Astrocyte of the spinal cord (primary cell): ENCODE measurements around the gene LRRC31.

Experiments used
- DNase-seq: peaks from one replicate; pipeline ENCODE4 v3.0.0; 2011; ENCODE audit warnings: low read depth, low spot score
- H3K4me3 ChIP-seq: 2 replicates; pipeline ENCODE4 v1.5.1; 2011; ENCODE audit warnings: low read depth, mild to moderate bottlenecking, low read length, moderate library complexity
- CTCF ChIP-seq: IDR thresholded peaks from 2 replicates; pipeline ENCODE4 v1.5.1; 2012; ENCODE audit warnings: low read depth, mild to moderate bottlenecking, low read length, inconsistent platforms
- in situ Hi-C: cut with HindIII; loops from 2 replicates; pipeline ENCODE4 v1.10.0; 2017; ENCODE audit warnings: low sequenced_read_pairs

The LRRC31 gene

GRCh38 chr3:169880576-169881250, 11.0 kb upstream of the LRRC31 start:
- no peak for TF ChIP-seq CTCF
- in situ Hi-C loops = no loop called here
- no peak for DNase-seq
- H3K4me3 ChIP-seq = no peak overlapping the region

- DNase-seq = no peak
- in situ Hi-C loops = no loop called here
- H3K4me3 ChIP-seq = no peak overlapping the region
- no peak for TF ChIP-seq CTCF
These were observed 10.3 kb upstream of the LRRC31 start for GRCh38 chr3:169879845-169880575.

GRCh38 chr3:169879013-169879557, 9.3 kb upstream of the LRRC31 start:
- DNase-seq = no peak
- TF ChIP-seq CTCF = no peak

GRCh38 chr3:169871129-169871886, 1.6 kb upstream of the LRRC31 start:
- H3K4me3 ChIP-seq = no peak overlapping the region
- in situ Hi-C loops = no loop called here
- no peak for TF ChIP-seq CTCF
- no peak for DNase-seq

More at GRCh38 chr3:169879013-169879557, 9.3 kb upstream of the LRRC31 start:
- in situ Hi-C loops = no loop called here
- H3K4me3 ChIP-seq = no peak overlapping the region

GRCh38 chr3:169868369-169868768, 1.4 kb downstream of the LRRC31 start:
- in situ Hi-C loops = no loop called here
- no peak for DNase-seq
- H3K4me3 ChIP-seq = no peak overlapping the region
- no peak for TF ChIP-seq CTCF

- no peak overlapping the region for H3K4me3 ChIP-seq
- no peak for DNase-seq
- no peak for TF ChIP-seq CTCF
- in situ Hi-C loops = no loop called here
These were observed 2.0 kb downstream of the LRRC31 start for GRCh38 chr3:169867584-169868210.
